NCI-H1105 treated with DMSO at 0.1 percent for 48 hours (cell line): ENCODE measurements around the gene ZNRF1.

Source experiments
- DNase-seq: peaks from one replicate; lab custom pipeline; 2025; lab: John Stamatoyannopoulos, UW

Gene ZNRF1

GRCh38 chr16:75099738-75100602 lies 101.1 kb downstream of the ZNRF1 start:
- DNase-seq = no peak

- no peak for DNase-seq
These were observed 101.8 kb downstream of the ZNRF1 start for GRCh38 chr16:75100603-75100990.

- DNase-seq = no peak
These were observed 102.8 kb downstream of the ZNRF1 start for GRCh38 chr16:75101635-75102034.

- DNase-seq = no peak
These were observed 103.8 kb downstream of the ZNRF1 start for GRCh38 chr16:75102595-75102994.

GRCh38 chr16:75103994-75104393 lies 105.2 kb downstream of the ZNRF1 start:
- DNase-seq = no peak

GRCh38 chr16:75104836-75105235 lies 106.0 kb downstream of the ZNRF1 start:
- DNase-seq = no peak

GRCh38 chr16:75105306-75106061 lies 106.7 kb downstream of the ZNRF1 start:
- no peak for DNase-seq

GRCh38 chr16:75106351-75107274 lies 107.8 kb downstream of the ZNRF1 start:
- DNase-seq = no peak

DNA sequence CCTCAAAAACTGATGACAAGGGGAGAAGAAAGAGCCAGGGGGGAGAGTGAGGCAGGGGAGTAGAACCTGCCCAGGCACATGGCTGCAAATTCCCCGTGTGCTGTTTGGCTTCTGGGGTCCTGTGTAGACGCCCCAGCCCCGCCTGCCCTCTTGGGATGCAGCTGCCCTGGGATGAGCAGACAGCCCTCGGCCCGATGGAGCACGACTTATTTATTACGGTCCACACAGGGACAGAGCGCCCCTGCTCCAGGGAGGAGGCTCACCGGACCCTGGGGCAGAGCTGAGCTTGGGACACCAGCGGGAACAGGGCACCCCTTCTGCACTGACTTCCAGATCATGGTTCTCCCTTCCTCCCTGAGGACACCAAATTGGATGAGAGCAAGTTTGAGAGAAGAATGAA lies 108.7 kb downstream of the ZNRF1 start:
- no peak for DNase-seq

GRCh38 chr16:75108792-75109731 lies 110.2 kb downstream of the ZNRF1 start:
- no peak for DNase-seq

GRCh38 chr16:75109732-75110243 lies 111.0 kb downstream of the ZNRF1 start:
- DNase-seq = no peak

- DNase-seq = peak; percentile 48
These were observed 112.1 kb downstream of the ZNRF1 start for GRCh38 chr16:75110637-75111513.

DNA sequence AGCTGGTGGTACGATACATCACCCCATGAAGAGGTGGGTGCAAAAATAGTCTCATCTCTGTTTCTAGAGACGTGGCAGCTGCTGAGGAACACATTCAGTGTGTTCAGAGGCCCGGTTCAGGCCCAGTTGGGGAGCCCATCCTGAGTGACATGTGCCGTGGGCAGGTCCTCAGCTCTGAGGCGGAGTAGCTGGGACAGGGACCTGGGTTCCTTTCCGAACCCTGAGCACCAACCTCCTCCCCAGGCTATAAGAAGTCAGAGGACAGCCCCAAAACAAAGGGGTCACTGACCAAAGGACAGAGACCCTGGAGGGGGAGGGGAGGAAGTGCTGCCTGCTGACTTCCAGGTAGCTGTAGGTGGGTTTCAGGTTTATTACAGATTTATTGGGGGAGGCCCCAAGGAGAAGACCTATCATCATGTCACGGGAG lies 112.7 kb downstream of the ZNRF1 start:
- no peak for DNase-seq

DNA sequence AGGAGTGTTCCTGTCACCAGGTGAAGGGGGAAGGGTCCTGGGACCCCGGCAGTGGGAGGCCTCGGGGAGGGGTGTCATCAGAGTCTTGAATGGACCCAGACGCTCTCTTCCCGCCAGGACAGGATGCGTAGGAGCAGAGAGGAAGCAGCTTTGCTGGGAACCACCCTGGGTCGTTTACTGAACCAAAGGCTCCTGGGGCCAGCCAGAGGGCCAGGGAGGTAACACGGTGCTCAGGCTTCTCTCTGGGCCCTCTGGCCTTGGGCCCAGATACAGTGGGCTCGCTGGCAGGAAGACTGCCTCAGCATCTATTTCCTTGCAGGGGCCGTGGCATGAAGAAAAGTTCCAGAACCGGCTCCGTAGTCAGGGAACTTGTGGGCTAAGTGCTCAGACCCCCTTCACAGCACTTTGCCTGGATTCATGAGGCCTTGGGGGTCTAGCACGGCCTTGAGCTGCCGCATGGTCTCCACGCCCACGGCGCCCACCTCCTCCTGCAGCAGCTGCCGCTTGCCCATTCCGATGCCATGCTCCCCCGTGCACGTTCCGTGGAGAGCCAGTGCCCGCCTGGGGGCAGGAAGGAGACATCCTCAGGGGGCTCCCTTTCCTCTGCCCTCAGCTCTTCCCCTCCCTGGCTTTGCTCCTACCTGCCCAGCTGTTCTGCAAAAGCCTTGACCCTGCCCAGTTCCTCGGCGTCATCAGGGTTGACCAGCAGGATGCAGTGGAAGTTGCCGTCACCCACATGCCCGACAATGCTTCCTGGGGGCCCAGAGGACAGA lies 113.3 kb downstream of the ZNRF1 start:
- no peak for DNase-seq

GRCh38 chr16:75112734-75113491 lies 114.1 kb downstream of the ZNRF1 start:
- no peak for DNase-seq

DNA sequence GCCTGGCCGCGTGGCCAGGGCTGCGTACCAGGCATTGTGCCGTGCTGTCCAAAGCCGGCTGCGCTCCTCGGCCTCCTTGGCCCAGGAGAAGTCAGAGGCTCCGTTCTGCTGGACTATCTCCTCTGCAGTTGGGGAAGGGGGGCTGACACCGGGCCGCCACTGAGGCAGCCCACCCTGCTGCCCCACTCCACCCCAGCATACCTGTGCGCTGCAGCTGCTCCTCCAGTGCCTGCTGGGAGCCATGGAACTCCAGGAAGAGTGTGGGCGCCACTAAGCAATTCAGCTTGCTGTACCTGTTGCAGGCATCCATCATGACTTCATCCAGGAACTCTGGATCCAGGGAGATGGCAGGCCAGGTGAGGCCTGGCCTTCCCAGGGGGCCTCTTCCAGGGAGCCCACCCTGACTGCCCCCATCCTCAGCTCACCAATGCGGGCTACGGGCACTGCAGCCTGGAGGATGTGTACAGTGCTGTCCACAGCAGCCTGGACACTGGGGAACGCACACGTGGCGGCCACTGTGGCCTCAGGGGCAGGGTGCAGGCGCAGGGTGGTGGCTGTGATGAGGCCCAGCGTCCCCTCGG lies 114.8 kb downstream of the ZNRF1 start:
- DNase-seq = no peak

- DNase-seq = no peak
These were observed 115.5 kb downstream of the ZNRF1 start for GRCh38 chr16:75114179-75114945.
